ENCODE measurements around the gene LRRC27. TPM values are rescaled to one million over a fixed set of nuclear protein-coding genes. Genes with fewer than 3 reads are reported as not detected.

Gene LRRC27
- total RNA-seq, 4 donors from 2014 or later: 1.5 to 5.3 (median 2.4) TPM

- Histone ChIP-seq H3K4me3 (no peak overlapping the region), H3K36me3 (peaks cover 0 to 15% (median 0%) of the 10 kb centered on the region in 3 donors), H3K27ac (no peak overlapping the region), H3K27me3 (no peaks in the 10 kb centered on the region), H3K9me3 (no peaks in the 10 kb centered on the region), H3K4me1 (peaks cover 0 to 10% (median 10%) of the 10 kb centered on the region in 3 donors)
- no peak for TF ChIP-seq POLR2A (IDR thresholded peaks at IDR 0.05)
- no peak for TF ChIP-seq CTCF (IDR thresholded peaks at IDR 0.05)
- no peak for DNase-seq
- intact Hi-C loops (cut with DNase I): no loop called here
- 53 to 74% methylated on average over 6 of the region's 6 CpGs for WGBS, 2 donors
These were observed 9.4 kb upstream of the LRRC27 start for GRCh38 chr10:132322586-132323048.

GRCh38 chr10:132324186-132324585 is 7.8 kb upstream of the LRRC27 start:
- Histone ChIP-seq H3K9me3 (no peaks in the 10 kb centered on the region), H3K36me3 (peaks cover 0 to 19% (median 0%) of the 10 kb centered on the region in 3 donors), H3K27ac (no peak overlapping the region), H3K27me3 (no peaks in the 10 kb centered on the region), H3K4me3 (no peak overlapping the region), H3K4me1 (peaks cover 6 to 26% (median 10%) of the 10 kb centered on the region in 3 donors)
- DNase-seq: no peak
- intact Hi-C loops (cut with DNase I): no loop called here
- TF ChIP-seq POLR2A (IDR thresholded peaks at IDR 0.05) (no peak), CTCF (IDR thresholded peaks at IDR 0.05) (no peak)
- WGBS, 2 donors: 81 to 88% methylated on average over 1 of the region's 1 CpG

- intact Hi-C loops (cut with DNase I): no loop called here
- DNase-seq: no peak
- peaks cover 11 to 39% (median 14%) of the 10 kb centered on the region in 3 donors for H3K4me1 ChIP-seq
- H3K27me3 ChIP-seq: no peaks in the 10 kb centered on the region
- no peak overlapping the region for H3K4me3 ChIP-seq
- H3K9me3 ChIP-seq: no peaks in the 10 kb centered on the region
- H3K27ac ChIP-seq: no peak overlapping the region
- H3K36me3 ChIP-seq: peaks cover 0 to 19% (median 0%) of the 10 kb centered on the region in 3 donors
- 87 to 90% methylated on average over 4 to 10 of the region's 11 CpGs for WGBS, 2 donors
- no peak for TF ChIP-seq CTCF (IDR thresholded peaks at IDR 0.05)
- TF ChIP-seq POLR2A (IDR thresholded peaks at IDR 0.05): no peak
These were observed 5.6 kb upstream of the LRRC27 start for GRCh38 chr10:132326344-132326889.

GRCh38 chr10:132326925-132327324 is 5.1 kb upstream of the LRRC27 start:
- intact Hi-C loops (cut with DNase I): no loop called here
- no peak overlapping the region for H3K27ac ChIP-seq
- H3K9me3 ChIP-seq: no peaks in the 10 kb centered on the region
- WGBS, 2 donors: 64 to 87% methylated on average over 4 of the region's 4 CpGs
- H3K4me3 ChIP-seq: no peak overlapping the region
- H3K36me3 ChIP-seq: peaks cover 0 to 19% (median 0%) of the 10 kb centered on the region in 3 donors
- TF ChIP-seq POLR2A (IDR thresholded peaks at IDR 0.05): no peak
- TF ChIP-seq CTCF (IDR thresholded peaks at IDR 0.05): no peak
- DNase-seq: no peak
- peaks cover 11 to 39% (median 14%) of the 10 kb centered on the region in 3 donors for H3K4me1 ChIP-seq
- H3K27me3 ChIP-seq: no peaks in the 10 kb centered on the region

GRCh38 chr10:132328106-132328505 is 3.9 kb upstream of the LRRC27 start:
- no peak overlapping the region for H3K4me3 ChIP-seq
- no peaks in the 10 kb centered on the region for H3K9me3 ChIP-seq
- intact Hi-C loops (cut with DNase I): no loop called here
- peaks cover 0 to 19% (median 0%) of the 10 kb centered on the region in 3 donors for H3K36me3 ChIP-seq
- 94 to 99% methylated on average over 9 of the region's 9 CpGs for WGBS, 2 donors
- H3K27me3 ChIP-seq: no peaks in the 10 kb centered on the region
- H3K27ac ChIP-seq: no peak overlapping the region
- H3K4me1 ChIP-seq: peaks cover 14 to 50% (median 18%) of the 10 kb centered on the region in 3 donors
- TF ChIP-seq POLR2A (IDR thresholded peaks at IDR 0.05) (no peak), CTCF (IDR thresholded peaks at IDR 0.05) (no peak)
- no peak for DNase-seq

All from esophagus squamous epithelium (tissue), 5 donors.